IMR-90 (cell line): ENCODE measurements around the gene PPP1R9A. TPM values are rescaled to one million over a fixed set of nuclear protein-coding genes. Genes with fewer than 3 reads are reported as not detected.

Experiments used
- ATAC-seq: fragments of 200-7000 bp; cut with Tn5 transposase; 2 replicates; pipeline ENCODE4 v1.9.1; 2020; ENCODE audit warnings: low read depth, mild to moderate bottlenecking, moderate library complexity
- BruUV-seq: library from RNA; stranded (reverse); fragments of 400-500 nt; replicated peaks from 2 replicates; lab custom pipeline; 2021; lab: Mats Ljungman, UMichigan
- CTCF ChIA-PET: fragments of 300-600 bp; formaldehyde crosslinking; extraction: SDS; loops from one replicate; lab custom pipeline; 2021; ENCODE audit warnings: antibody characterized with exemption; lab: Yijun Ruan, JAX
- POLR2A ChIA-PET: fragments of 300-600 bp; sonication (Branson Sonifier 250); formaldehyde crosslinking; loops from one replicate; lab custom pipeline; 2022; ENCODE audit warnings: antibody characterized with exemption; ENCODE audit not compliant: unreplicated experiment; lab: Charles Lee
- DNase-seq: peaks from one replicate; pipeline ENCODE4 v3.0.0; 2013
- H2AFZ ChIP-seq: replicated peaks from 2 replicates; pipeline ENCODE3; 2013; ENCODE audit warnings: low read length, mild to moderate bottlenecking; ENCODE audit not compliant: poor library complexity
- H2AK5ac ChIP-seq: 2 replicates; pipeline ENCODE4 v1.6.1; 2013; ENCODE audit warnings: low read depth, low read length, inconsistent platforms
- H2AK9ac ChIP-seq: replicated peaks from 2 replicates; pipeline ENCODE3; 2013; ENCODE audit warnings: mild to moderate bottlenecking, low read depth, low read length, moderate library complexity; ENCODE audit not compliant: poor library complexity
- H2BK120ac ChIP-seq: 2 replicates; pipeline ENCODE4 v1.6.1; 2013; ENCODE audit warnings: low read depth, low read length, inconsistent platforms
- H2BK15ac ChIP-seq: 3 replicates; pipeline ENCODE4 v1.6.1; 2013; ENCODE audit warnings: low read depth, low read length, inconsistent platforms
- H2BK20ac ChIP-seq: 2 replicates; pipeline ENCODE4 v1.6.1; 2013; ENCODE audit warnings: low read depth, mild to moderate bottlenecking, inconsistent platforms, low read length, moderate library complexity
- H2BK5ac ChIP-seq: 2 replicates; pipeline ENCODE4 v1.6.1; 2013; ENCODE audit warnings: mild to moderate bottlenecking, low read depth, low read length, inconsistent platforms; ENCODE audit not compliant: poor library complexity, severe bottlenecking
- H3K14ac ChIP-seq: replicated peaks from 2 replicates; pipeline ENCODE4 v1.6.1; 2013; ENCODE audit warnings: low read depth, low read length, inconsistent platforms
- H3K18ac ChIP-seq: 2 replicates; pipeline ENCODE4 v1.6.1; 2013; ENCODE audit warnings: low read depth, low read length, control low read depth
- H3K23ac ChIP-seq: 2 replicates; pipeline ENCODE4 v1.6.1; 2013; ENCODE audit warnings: low read depth, low read length, inconsistent platforms
- H3K27ac ChIP-seq: 2 replicates; pipeline ENCODE4 v1.5.1; 2013; ENCODE audit warnings: mild to moderate bottlenecking, control low read depth, low read length; ENCODE audit not compliant: insufficient read depth
- H3K27me3 ChIP-seq: 2 replicates; pipeline ENCODE4 v1.6.1; 2013; ENCODE audit warnings: low read length; ENCODE audit not compliant: control insufficient read depth, insufficient read depth
- H3K36me3 ChIP-seq: 2 replicates; pipeline ENCODE4 v1.6.1; 2013; ENCODE audit warnings: low read length, mixed read lengths; ENCODE audit not compliant: control insufficient read depth, insufficient read depth
- H3K4ac ChIP-seq: 2 replicates; pipeline ENCODE4 v1.6.1; 2013; ENCODE audit warnings: low read depth, low read length, inconsistent platforms
- H3K4me1 ChIP-seq: 2 replicates; pipeline ENCODE4 v1.6.1; 2013; ENCODE audit warnings: low read length, mixed read lengths; ENCODE audit not compliant: control insufficient read depth, insufficient read depth
- H3K4me2 ChIP-seq: 2 replicates; pipeline ENCODE4 v1.6.1; 2013; ENCODE audit warnings: low read depth, mild to moderate bottlenecking, control low read depth, low read length, moderate library complexity
- H3K4me3 ChIP-seq: 2 replicates; pipeline ENCODE4 v1.5.1; 2013; ENCODE audit warnings: low read depth, mild to moderate bottlenecking, control low read depth, low read length, moderate library complexity; ENCODE audit not compliant: insufficient read depth
- H3K56ac ChIP-seq: 2 replicates; pipeline ENCODE4 v1.6.1; 2013; ENCODE audit warnings: low read length, inconsistent platforms; ENCODE audit not compliant: insufficient read depth; ENCODE audit errors: extremely low read depth
- H3K79me1 ChIP-seq, 2 experiments: 2 replicates each; pipeline ENCODE4 v1.6.1; 2013; ENCODE audit warnings: low read length in 2 of 2, inconsistent platforms in 1 of 2, low read depth in 1 of 2
- H3K9ac ChIP-seq: 2 replicates; pipeline ENCODE4 v1.6.1; 2013; ENCODE audit warnings: low read depth, low read length, control low read depth
- H3K9me1 ChIP-seq: 2 replicates; pipeline ENCODE4 v1.6.1; 2013; ENCODE audit warnings: low read length, inconsistent platforms; ENCODE audit not compliant: insufficient read depth
- H3K9me3 ChIP-seq: 2 replicates; pipeline ENCODE4 v1.6.1; 2013; ENCODE audit warnings: low read length; ENCODE audit not compliant: control insufficient read depth, insufficient read depth
- H4K20me1 ChIP-seq: 2 replicates; pipeline ENCODE4 v1.6.1; 2013; ENCODE audit warnings: low read length, inconsistent platforms; ENCODE audit not compliant: insufficient read depth
- H4K5ac ChIP-seq: 2 replicates; pipeline ENCODE4 v1.6.1; 2013; ENCODE audit warnings: mild to moderate bottlenecking, low read depth, low read length, control low read depth
- H4K8ac ChIP-seq, 2 experiments: 2 replicates each; pipeline ENCODE4 v1.6.1; 2013; ENCODE audit warnings: low read depth in 2 of 2, low read length in 2 of 2, control low read depth in 1 of 2, inconsistent platforms in 1 of 2
- H4K91ac ChIP-seq: 2 replicates; pipeline ENCODE4 v1.6.1; 2013; ENCODE audit warnings: low read depth, low read length, inconsistent platforms; ENCODE audit not compliant: insufficient read depth
- BHLHE40 ChIP-seq: fragments of 150-350 bp; IDR thresholded peaks from 2 replicates; pipeline ENCODE4 v1.6.1; 2016; ENCODE audit warnings: mild to moderate bottlenecking, low read depth, low read length
- CEBPB ChIP-seq: IDR thresholded peaks from 2 replicates; pipeline ENCODE4 v1.6.1; 2012; ENCODE audit warnings: low read depth, low read length, improper control_type of control experiment
- CTCF ChIP-seq: conservative IDR thresholded peaks from 2 replicates; pipeline ENCODE4 v1.5.1; 2012; ENCODE audit warnings: mild to moderate bottlenecking, low read depth, low read length, improper control_type of control experiment
- FOS ChIP-seq: fragments of 150-350 bp; IDR thresholded peaks from 2 replicates; pipeline ENCODE4 v1.6.1; 2016; ENCODE audit warnings: low read depth, low read length
- MAZ ChIP-seq: IDR thresholded peaks from 2 replicates; pipeline ENCODE4 v1.6.1; 2012; ENCODE audit warnings: low read depth, mild to moderate bottlenecking, low read length, improper control_type of control experiment, moderate library complexity, borderline replicate concordance
- MXI1 ChIP-seq: IDR thresholded peaks from 2 replicates; pipeline ENCODE4 v1.6.1; 2012; ENCODE audit warnings: low read depth, mild to moderate bottlenecking, low read length, moderate library complexity, borderline replicate concordance
- RCOR1 ChIP-seq: IDR thresholded peaks from 2 replicates; pipeline ENCODE4 v1.6.1; 2012; ENCODE audit warnings: mild to moderate bottlenecking, low read length, improper control_type of control experiment; ENCODE audit not compliant: insufficient replicate concordance
- RFX5 ChIP-seq: IDR thresholded peaks from 2 replicates; pipeline ENCODE4 v1.8.0; 2012; ENCODE audit warnings: low read depth, mild to moderate bottlenecking, low read length, moderate library complexity
- SMC3 ChIP-seq: fragments of 150-350 bp; IDR thresholded peaks from 2 replicates; pipeline ENCODE4 v1.6.1; 2016; ENCODE audit warnings: low read depth, mild to moderate bottlenecking, antibody characterized with exemption, low read length, moderate library complexity
- USF2 ChIP-seq: fragments of 150-350 bp; IDR thresholded peaks from 2 replicates; pipeline ENCODE4 v1.6.1; 2017; ENCODE audit warnings: mild to moderate bottlenecking, antibody characterized with exemption, low read length, low read depth
- WGBS, 2 experiments: methylation state at CpG; one replicate each; pipeline versions ENCODE4 v1.1.5 to v1.1.7; 2013; ENCODE audit warnings: missing lambda C conversion rate in 2 of 2; ENCODE audit not compliant: insufficient read length in 1 of 2; ENCODE audit errors: extremely low coverage in 2 of 2; 5-methylcytosine and 5-hydroxymethylcytosine counted together
- dilution Hi-C: fragments of 300-500 bp; cut with HindIII; formaldehyde crosslinking; loops from one replicate; pipeline ENCODE4 v1.14.3; 2018; ENCODE audit warnings: low sequenced_read_pairs; ENCODE audit not compliant: unreplicated experiment
- in situ Hi-C: fragments of 300-500 bp; cut with MboI; formaldehyde crosslinking; loops from 3 replicates; pipeline ENCODE4 v1.14.3; 2019; ENCODE audit warnings: low sequenced_read_pairs, inconsistent platforms, mixed read lengths
- intact Hi-C: fragments of 100-400 bp; cut with micrococcal nuclease; formaldehyde crosslinking; loops from 2 replicates; pipeline ENCODE4 v1.10.0; 2022
- polyA plus RNA-seq, 3 experiments: library from polyadenylated mRNA; depleted of rRNA; stranded (reverse); fragments of >200 nt; gene quantifications; 2 replicates each; pipeline ENCODE4 v1.2.3, GENCODE V29; 2012; ENCODE audit warnings: low replicate concordance in 1 of 3
- total RNA-seq: library from RNA; depleted of rRNA; stranded (reverse); fragments of >200 nt; gene quantifications from 2 replicates; pipeline ENCODE4 v1.2.3, GENCODE V29; 2012
- TF ChIP-seq, protein P1 (sequence below): fragments of 150-350 bp; IDR thresholded peaks from 2 replicates; pipeline ENCODE4 v1.6.1; 2016; ENCODE audit warnings: low read depth, mild to moderate bottlenecking, low read length, moderate library complexity, borderline replicate concordance

PPP1R9A gene
- total and polyA plus RNA-seq, 2 of the 4 experiments (the other 2 are of a cell fraction): not detected

DNA sequence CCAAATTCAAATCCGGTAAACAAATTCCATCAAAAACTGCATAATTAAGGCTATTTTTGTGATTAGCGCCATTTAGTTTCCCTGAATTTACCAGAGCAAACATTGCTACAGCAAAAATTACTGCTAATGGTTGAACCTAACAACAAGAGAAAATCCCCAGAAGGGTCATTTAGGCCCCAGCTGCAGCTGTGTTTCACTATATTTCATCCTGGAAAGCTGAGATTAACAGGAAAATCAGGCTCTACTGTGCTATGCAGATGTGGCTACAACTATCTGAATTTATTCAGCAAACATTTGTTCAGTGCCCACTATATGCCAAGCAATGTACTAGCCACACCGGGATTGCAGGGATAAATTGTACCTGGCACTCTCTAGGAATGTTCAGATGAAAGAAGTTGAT lies 312.9 kb downstream of the PPP1R9A start:
- Histone ChIP-seq H4K91ac (no peak overlapping the region), H3K14ac (no peak overlapping the region), H3K79me1 (no peaks in the 10 kb centered on the region), H4K8ac (no peak overlapping the region), H4K5ac (no peak overlapping the region), H3K18ac (no peak overlapping the region), H3K27me3 (no peaks in the 10 kb centered on the region; the same call in 1 of the 2 replicates), H2AK5ac (no peak overlapping the region), H2BK20ac (no peak overlapping the region), H3K23ac (no peak overlapping the region), H3K36me3 (no peaks in the 10 kb centered on the region), H3K56ac (no peak overlapping the region), H2BK5ac (no peak overlapping the region), H3K4me2 (no peak overlapping the region), H3K9me3 (no peaks in the 10 kb centered on the region), H3K9me1 (no peaks in the 10 kb centered on the region), H2BK120ac (no peak overlapping the region), H2BK15ac (no peak overlapping the region), H2AFZ (no peak overlapping the region), H3K9ac (no peak overlapping the region), H3K4me3 (no peak overlapping the region), H2AK9ac (no peak overlapping the region), H3K27ac (no peak overlapping the region), H3K4ac (no peak overlapping the region), H4K20me1 (no peaks in the 10 kb centered on the region), H3K4me1 (no peaks in the 10 kb centered on the region)
- CTCF ChIA-PET: no interaction called here
- DNase-seq: no peak
- dilution Hi-C loops: no loop called here
- TF ChIP-seq CTCF (no peak), USF2 (no peak), RFX5 (no peak), MAZ (no peak), SMC3 (no peak), FOS (no peak), BHLHE40 (no peak), MXI1 (no peak), RCOR1 (no peak), CEBPB (no peak)
- TF ChIP-seq, protein P1, sequence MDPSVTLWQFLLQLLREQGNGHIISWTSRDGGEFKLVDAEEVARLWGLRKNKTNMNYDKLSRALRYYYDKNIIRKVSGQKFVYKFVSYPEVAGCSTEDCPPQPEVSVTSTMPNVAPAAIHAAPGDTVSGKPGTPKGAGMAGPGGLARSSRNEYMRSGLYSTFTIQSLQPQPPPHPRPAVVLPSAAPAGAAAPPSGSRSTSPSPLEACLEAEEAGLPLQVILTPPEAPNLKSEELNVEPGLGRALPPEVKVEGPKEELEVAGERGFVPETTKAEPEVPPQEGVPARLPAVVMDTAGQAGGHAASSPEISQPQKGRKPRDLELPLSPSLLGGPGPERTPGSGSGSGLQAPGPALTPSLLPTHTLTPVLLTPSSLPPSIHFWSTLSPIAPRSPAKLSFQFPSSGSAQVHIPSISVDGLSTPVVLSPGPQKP: no peak
- intact Hi-C loops: no loop called here
- no peak for ATAC-seq
- no CpG with 5 or more reads among the region's 3 CpGs for WGBS, 2 experiments
- BruUV-seq: no TSS peak
- in situ Hi-C loops: no loop called here
- POLR2A ChIA-PET: no interaction called here
